Prostate gland (tissue), 2 donors: ENCODE results near the gene DKKL1.
"Not testable (repeated sequence)": the region's sequence is repeated elsewhere in the genome, so short reads cannot be mapped to it uniquely, and the experiment has no call there.

Experiments used
- CTCF ChIP-seq, 4 experiments: fragments of 200-600 bp in 2 of 4; fragments of 450-650 bp in 2 of 4; sonication (generic) in 2 of 4; IDR thresholded peaks; 1 replicate in 3 of 4; 2 replicates in 1 of 4; pipeline ENCODE4 v1.5.1; 2016 to 2019; ENCODE audit warnings: antibody characterized with exemption in 4 of 4, mild to moderate bottlenecking in 2 of 4, moderate library complexity in 2 of 4
- POLR2A ChIP-seq: fragments of 450-650 bp; IDR thresholded peaks from one replicate; pipeline ENCODE4 v1.6.1; 2016; ENCODE audit warnings: antibody characterized with exemption, mild to moderate bottlenecking

DNA sequence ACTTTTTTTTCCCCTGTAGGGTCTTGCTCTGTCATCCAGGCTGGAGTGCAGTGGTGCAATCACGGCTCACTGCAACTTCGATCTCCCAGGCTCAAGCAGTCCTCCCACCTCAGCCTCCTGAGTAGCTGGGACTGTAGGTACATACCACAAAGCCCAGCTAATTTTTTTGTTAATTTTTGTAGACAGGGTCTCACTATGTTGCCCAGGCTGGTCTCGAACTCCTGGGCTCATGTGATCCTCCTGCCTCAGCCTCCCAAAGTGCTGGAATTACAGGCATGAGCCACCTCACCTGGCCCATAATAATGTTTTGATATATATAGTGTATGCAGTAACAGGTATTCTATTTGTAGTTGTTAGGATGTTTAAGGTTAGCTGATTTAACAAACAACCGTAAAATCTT, 32.5 kb upstream of the DKKL1 start:
- TF ChIP-seq CTCF (IDR thresholded peaks at IDR 0.05); POLR2A: not testable (repeated sequence)
